GM12891 (cell line): ENCODE measurements around the gene THEM4.
"Not testable (repeated sequence)": the region's sequence is repeated elsewhere in the genome, so short reads cannot be mapped to it uniquely, and the experiment has no call there.

Source experiments
- DNase-seq: peaks from one replicate; pipeline ENCODE4 v3.0.0; 2011; ENCODE audit warnings: low spot score; ENCODE audit not compliant: insufficient read length
- FAIRE-seq: peaks from 2 replicates; lab custom pipeline; 2011; peaks lifted over from hg19 to GRCh38; lab: Jason Lieb, UNC
- PAX5 ChIP-seq: IDR thresholded peaks from 2 replicates; pipeline ENCODE4 v1.6.1; 2011; ENCODE audit warnings: low read length, moderate library complexity, mild to moderate bottlenecking; ENCODE audit not compliant: insufficient read depth, severe bottlenecking
- POLR2A ChIP-seq: IDR thresholded peaks from 2 replicates; pipeline ENCODE4 v1.6.1; 2011; ENCODE audit warnings: low read depth, low read length, control low read depth
- POLR2AphosphoS5 ChIP-seq: IDR thresholded peaks from 2 replicates; pipeline ENCODE4 v1.6.1; 2011; ENCODE audit warnings: low read depth, low read length, control low read depth
- POU2F2 ChIP-seq: IDR thresholded peaks from 2 replicates; pipeline ENCODE4 v1.6.1; 2011; ENCODE audit warnings: low read depth, mild to moderate bottlenecking, control low read depth, low read length, moderate library complexity
- SPI1 ChIP-seq: IDR thresholded peaks from 2 replicates; pipeline ENCODE4 v1.6.1; 2011; ENCODE audit warnings: low read depth, low read length, control low read depth
- TAF1 ChIP-seq: IDR thresholded peaks from 2 replicates; pipeline ENCODE4 v1.6.1; 2011; ENCODE audit warnings: low read depth, low read length, control low read depth

THEM4 gene

GRCh38 chr1:151915061-151915686 lies 5.9 kb upstream of the THEM4 start:
- TF ChIP-seq TAF1 (no peak), POLR2AphosphoS5 (no peak), PAX5 (no peak)
- no peak for DNase-seq
- no peak for FAIRE-seq

- no peak for FAIRE-seq
- no peak for TF ChIP-seq SPI1
- TF ChIP-seq PAX5: no peak
- no peak for TF ChIP-seq POLR2A
- no peak for TF ChIP-seq POLR2AphosphoS5
- TF ChIP-seq TAF1: no peak
- TF ChIP-seq POU2F2: no peak
These were observed 4.8 kb upstream of the THEM4 start for GRCh38 chr1:151914076-151914475.

DNA sequence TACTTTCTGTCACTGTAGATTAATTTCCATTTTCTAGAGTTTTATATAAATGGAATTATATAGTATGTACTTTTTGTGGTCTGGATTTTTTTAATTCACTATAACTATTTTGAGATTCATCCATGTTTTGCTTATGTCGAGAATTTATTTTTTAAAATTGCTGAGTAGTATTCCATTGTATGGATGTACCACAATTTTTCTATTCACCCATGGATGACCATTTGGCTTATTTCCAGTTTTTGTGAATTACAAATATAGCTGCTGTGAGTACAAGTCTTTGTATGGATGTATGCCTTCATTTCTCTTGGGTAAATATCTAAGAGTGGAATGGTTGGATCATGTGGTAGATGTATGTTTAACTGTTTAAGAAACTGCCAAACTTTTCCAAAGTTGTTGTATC lies 3.7 kb upstream of the THEM4 start:
- DNase-seq (no peak), FAIRE-seq (no peak)
- TF ChIP-seq PAX5 (no peak), TAF1 (no peak), POU2F2 (no peak), SPI1 (no peak), POLR2A (no peak), POLR2AphosphoS5 (no peak)

More at GRCh38 chr1:151914076-151914475, 4.8 kb upstream of the THEM4 start:
- no peak for DNase-seq

GRCh38 chr1:151908228-151908691 lies 1.1 kb downstream of the THEM4 start:
- FAIRE-seq: no peak
- no peak for DNase-seq
- TF ChIP-seq TAF1 (no peak), POLR2AphosphoS5 (no peak), PAX5 (no peak), POLR2A (no peak), POU2F2 (no peak), SPI1 (no peak)

GRCh38 chr1:151907363-151908139 lies 1.8 kb downstream of the THEM4 start:
- no peak for DNase-seq
- no peak for TF ChIP-seq SPI1
- TF ChIP-seq POLR2A: no peak
- TF ChIP-seq POU2F2: no peak
- TF ChIP-seq PAX5: no peak
- TF ChIP-seq POLR2AphosphoS5: no peak
- TF ChIP-seq TAF1: no peak
- no peak for FAIRE-seq

DNA sequence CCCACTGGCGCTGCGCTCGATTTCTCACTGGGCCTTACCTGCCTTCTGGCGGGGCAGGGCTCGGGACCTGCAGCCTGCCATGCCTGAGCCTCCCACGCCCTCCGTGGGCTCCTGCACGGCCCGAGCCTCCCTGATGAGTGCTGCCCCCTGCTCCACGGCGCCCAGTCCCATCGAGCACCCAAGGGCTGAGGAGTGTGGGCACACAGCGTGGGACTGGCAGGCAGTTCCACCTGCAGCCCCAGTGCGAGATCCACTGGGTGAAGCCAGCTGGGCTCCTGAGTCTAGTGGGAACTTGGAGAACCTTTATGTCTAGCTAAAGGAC lies 3.0 kb downstream of the THEM4 start:
- DNase-seq, FAIRE-seq: not testable (repeated sequence)

DNA sequence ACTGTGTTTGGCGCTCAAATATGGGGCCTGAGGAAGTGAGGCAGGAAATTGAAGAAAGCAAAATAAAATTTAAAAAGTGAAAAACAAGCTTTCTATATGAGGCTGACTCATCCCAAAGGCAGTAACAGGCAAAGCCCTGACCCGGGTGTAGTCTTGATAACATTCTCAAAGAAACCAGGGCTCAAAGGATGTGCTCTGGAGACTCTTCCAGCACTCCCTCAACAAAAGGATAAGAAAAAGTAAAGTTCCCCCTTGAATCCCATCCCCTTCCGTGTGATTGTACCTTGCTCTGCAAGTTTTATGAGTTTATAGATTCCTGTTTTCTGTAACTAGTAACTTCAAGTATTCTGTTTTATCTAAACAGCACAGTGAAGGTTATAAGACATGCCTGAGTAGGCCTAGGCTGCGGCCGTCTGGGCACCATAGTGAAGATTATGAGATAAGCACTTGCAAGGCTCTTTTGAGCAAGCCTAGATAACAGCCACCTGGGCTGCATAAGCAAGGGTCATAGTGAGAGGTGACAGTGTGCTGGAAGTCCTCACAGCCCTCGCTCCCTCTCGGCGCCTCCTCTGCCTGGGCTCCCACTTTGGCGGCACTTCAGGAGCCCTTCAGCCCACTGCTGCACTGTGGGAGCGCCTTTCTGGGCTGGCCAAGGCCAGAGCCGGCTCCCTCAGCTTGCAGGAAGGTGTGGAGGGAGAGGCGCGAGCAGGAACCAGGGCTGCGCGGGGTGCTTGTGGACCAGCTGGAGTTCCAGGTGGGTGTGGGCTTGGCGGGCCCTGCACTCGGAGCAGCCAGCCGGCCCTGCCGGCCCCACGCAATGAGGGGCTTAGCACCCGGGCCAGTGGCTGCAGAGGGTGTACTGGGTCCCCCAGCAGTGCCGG lies 3.6 kb downstream of the THEM4 start:
- FAIRE-seq, DNase-seq: not testable (repeated sequence)

DNA sequence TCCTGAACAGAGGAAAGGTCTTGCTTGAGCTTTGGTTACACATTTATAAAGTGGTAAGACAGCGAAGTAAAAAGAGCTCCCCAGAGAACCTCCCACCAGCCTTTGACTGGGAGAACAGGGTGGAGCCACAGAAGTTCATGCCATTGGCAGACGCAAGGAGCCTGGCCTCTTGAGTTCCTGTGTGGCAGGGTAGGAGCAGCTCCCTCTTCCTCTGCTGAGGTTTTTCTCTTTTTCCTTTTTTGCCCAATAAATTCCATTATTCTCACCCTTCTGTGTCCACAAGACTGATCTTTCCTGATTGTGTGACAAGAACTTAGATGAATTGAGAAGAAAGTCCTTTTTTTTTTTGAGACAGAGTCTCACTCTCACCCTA lies 4.3 kb downstream of the THEM4 start:
- DNase-seq (no peak), FAIRE-seq (no peak)
- TF ChIP-seq POLR2A: no peak
- TF ChIP-seq TAF1: no peak
- TF ChIP-seq SPI1: no peak
- TF ChIP-seq POU2F2: no peak
- no peak for TF ChIP-seq PAX5
- TF ChIP-seq POLR2AphosphoS5: no peak

- TF ChIP-seq PAX5: no peak
- no peak for TF ChIP-seq POU2F2
- no peak for DNase-seq
- FAIRE-seq: no peak
These were observed 6.5 kb downstream of the THEM4 start for GRCh38 chr1:151902858-151903257.

- not testable (repeated sequence) for DNase-seq, FAIRE-seq
These were observed 8.5 kb downstream of the THEM4 start for GRCh38 chr1:151900804-151901203.
